Astrocyte (in vitro differentiated cells and primary cell): ENCODE measurements around the gene ZNF311.

ENCODE experiments used
- CTCF ChIP-seq: IDR thresholded peaks from 2 replicates; pipeline ENCODE4 v1.5.1; 2011; ENCODE audit warnings: low read depth, mild to moderate bottlenecking, inconsistent platforms, low read length, moderate library complexity; ENCODE audit not compliant: insufficient read depth
- EZH2 ChIP-seq: IDR thresholded peaks from 2 replicates; pipeline ENCODE4 v1.6.1; 2012; ENCODE audit warnings: mild to moderate bottlenecking, low read length, inconsistent platforms; ENCODE audit not compliant: insufficient read depth

GRCh38 chr6:28988536-28989311 lies 16.4 kb downstream of the ZNF311 start:
- peak; percentile 33 for TF ChIP-seq CTCF
- no peak for TF ChIP-seq EZH2
